Measurements from ENCODE around the gene CTSK. TPM values are rescaled to one million over a fixed set of nuclear protein-coding genes. Genes with fewer than 3 reads are reported as not detected.

The CTSK gene
- total RNA-seq, 1 experiment from 2014 or later: 3.5 TPM

DNA sequence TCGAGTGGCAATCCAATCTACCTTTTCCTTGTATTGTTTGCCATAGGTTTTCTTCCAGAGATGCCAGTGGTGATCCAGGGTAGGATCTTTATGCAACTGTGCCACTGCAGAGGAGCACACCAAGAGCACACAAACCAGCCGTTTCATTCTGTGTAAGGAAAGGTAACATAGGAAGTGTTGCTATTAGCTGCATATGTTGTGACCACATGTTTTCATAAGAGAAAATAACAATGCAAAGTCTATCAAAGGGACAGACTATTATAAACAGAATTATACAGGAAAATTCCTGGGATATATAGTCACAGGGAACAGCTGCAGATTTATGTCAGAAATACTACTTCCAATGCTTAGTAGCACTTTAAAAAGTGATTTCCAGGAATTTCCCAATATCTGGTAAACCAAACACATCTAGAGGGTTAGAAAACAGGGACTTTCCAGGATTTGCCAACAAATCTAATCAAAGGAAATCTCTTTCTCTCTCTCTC, 43.4 kb downstream of the CTSK start:
- H2AFZ ChIP-seq (ENCODE audit: low read depth, low read length, poor library complexity, severe bottlenecking): peak overlapping the region; percentile 60
- ChIA-PET POLR2A (no interaction called here), CTCF (no interaction called here), RAD21 (ENCODE audit: low non-redundant PET in 1 of 2, low total read pairs in 2 of 2, uncharacterized antibody in 2 of 2, unreplicated experiment in 2 of 2) (no interaction called here)
- no peak overlapping the region for H3K9ac ChIP-seq (ENCODE audit: low read length)
- H3K27ac ChIP-seq (ENCODE audit: low read depth, low read length): no peak overlapping the region
- no peaks in the 10 kb centered on the region for H3K79me2 ChIP-seq (ENCODE audit: insufficient read depth, low read length)
- H3K4me2 ChIP-seq (ENCODE audit: low read length): no peak overlapping the region
- H3K4me1 ChIP-seq (ENCODE audit: control insufficient read depth in 1 of 2, insufficient read depth in 2 of 2, low read length in 2 of 2): no peaks in the 10 kb centered on the region
- no peaks in the 10 kb centered on the region for H3K27me3 ChIP-seq (ENCODE audit: insufficient read depth, low read length)
- no peaks in the 10 kb centered on the region for H4K20me1 ChIP-seq (ENCODE audit: insufficient read depth)
- BruUV-seq (replicated peaks): no TSS peak
- TF ChIP-seq, protein P1, sequence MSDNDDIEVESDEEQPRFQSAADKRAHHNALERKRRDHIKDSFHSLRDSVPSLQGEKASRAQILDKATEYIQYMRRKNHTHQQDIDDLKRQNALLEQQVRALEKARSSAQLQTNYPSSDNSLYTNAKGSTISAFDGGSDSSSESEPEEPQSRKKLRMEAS (IDR thresholded peaks at IDR 0.05): no peak
- TF ChIP-seq JUND (IDR thresholded peaks at IDR 0.05) (no peak), EGR1 (IDR thresholded peaks at IDR 0.05; ENCODE audit: low read depth) (no peak), ELF1 (IDR thresholded peaks at IDR 0.05; ENCODE audit: borderline replicate concordance, low read depth) (no peak), CBX3 (IDR thresholded peaks at IDR 0.05; ENCODE audit: low read depth) (no peak), SRF (IDR thresholded peaks at IDR 0.05; ENCODE audit: low read depth) (no peak), TCF7L2 (IDR thresholded peaks at IDR 0.05; ENCODE audit: borderline replicate concordance, extremely low read depth, insufficient read depth, insufficient read length) (no peak), YY1 (IDR thresholded peaks at IDR 0.05; ENCODE audit: extremely low read depth, insufficient replicate concordance, low read depth, low read length) (no peak), SP1 (IDR thresholded peaks at IDR 0.05; ENCODE audit: low read depth) (no peak), FOSL1 (IDR thresholded peaks at IDR 0.05; ENCODE audit: low read depth) (no peak), ZFX (IDR thresholded peaks at IDR 0.05) (no peak), SIN3A (IDR thresholded peaks at IDR 0.05; ENCODE audit: low read depth) (no peak), POLR2A (IDR thresholded peaks at IDR 0.05; ENCODE audit: borderline replicate concordance, extremely low read depth, insufficient read depth, insufficient read length) (no peak), RAD21 (IDR thresholded peaks at IDR 0.05; ENCODE audit: low read depth) (no peak), EZH2 (IDR thresholded peaks at IDR 0.05) (no peak), ZNF274 (IDR thresholded peaks at IDR 0.05; ENCODE audit: low read depth, low read length) (no peak), CEBPB (IDR thresholded peaks at IDR 0.05; ENCODE audit: low read depth) (no peak), POLR2AphosphoS5 (IDR thresholded peaks at IDR 0.05; ENCODE audit: low read depth, low read length) (no peak)
- TF ChIP-seq, protein P2, sequence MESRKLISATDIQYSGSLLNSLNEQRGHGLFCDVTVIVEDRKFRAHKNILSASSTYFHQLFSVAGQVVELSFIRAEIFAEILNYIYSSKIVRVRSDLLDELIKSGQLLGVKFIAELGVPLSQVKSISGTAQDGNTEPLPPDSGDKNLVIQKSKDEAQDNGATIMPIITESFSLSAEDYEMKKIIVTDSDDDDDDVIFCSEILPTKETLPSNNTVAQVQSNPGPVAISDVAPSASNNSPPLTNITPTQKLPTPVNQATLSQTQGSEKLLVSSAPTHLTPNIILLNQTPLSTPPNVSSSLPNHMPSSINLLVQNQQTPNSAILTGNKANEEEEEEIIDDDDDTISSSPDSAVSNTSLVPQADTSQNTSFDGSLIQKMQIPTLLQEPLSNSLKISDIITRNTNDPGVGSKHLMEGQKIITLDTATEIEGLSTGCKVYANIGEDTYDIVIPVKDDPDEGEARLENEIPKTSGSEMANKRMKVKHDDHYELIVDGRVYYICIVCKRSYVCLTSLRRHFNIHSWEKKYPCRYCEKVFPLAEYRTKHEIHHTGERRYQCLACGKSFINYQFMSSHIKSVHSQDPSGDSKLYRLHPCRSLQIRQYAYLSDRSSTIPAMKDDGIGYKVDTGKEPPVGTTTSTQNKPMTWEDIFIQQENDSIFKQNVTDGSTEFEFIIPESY (IDR thresholded peaks at IDR 0.05; ENCODE audit: extremely low read depth, insufficient replicate concordance, low read length): no peak
- TF ChIP-seq, protein P3, sequence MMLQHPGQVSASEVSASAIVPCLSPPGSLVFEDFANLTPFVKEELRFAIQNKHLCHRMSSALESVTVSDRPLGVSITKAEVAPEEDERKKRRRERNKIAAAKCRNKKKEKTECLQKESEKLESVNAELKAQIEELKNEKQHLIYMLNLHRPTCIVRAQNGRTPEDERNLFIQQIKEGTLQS (IDR thresholded peaks at IDR 0.05): no peak
- intact Hi-C loops (cut with micrococcal nuclease): no loop called here
- H3K36me3 ChIP-seq (ENCODE audit: control insufficient read depth in 1 of 2, insufficient read depth in 2 of 2, low read length in 2 of 2): no peaks in the 10 kb centered on the region
- ATAC-seq (no peak), DNase-seq (ENCODE audit: low read depth, low spot score) (no peak)
- H3K9me2 ChIP-seq (ENCODE audit: insufficient read depth): no peaks in the 10 kb centered on the region
- no peaks in the 10 kb centered on the region for H3K9me3 ChIP-seq (ENCODE audit: control insufficient read depth in 1 of 2, insufficient read depth in 1 of 2, low read depth in 1 of 2, low read length in 2 of 2)
- no peak overlapping the region for H3K4me3 ChIP-seq (replicated peaks in 1 of 2; ENCODE audit: low read depth in 1 of 2, low read length in 2 of 2)
